WTC11 (cell line): Measurements from ENCODE around the gene TTC24. TPM values are rescaled to one million over a fixed set of nuclear protein-coding genes. Genes with fewer than 3 reads are reported as not detected.

Experiments
- ATAC-seq: fragments of 200-7000 bp; cut with Tn5 transposase; 2 replicates; pipeline ENCODE4 v1.10.0; 2021; ENCODE audit warnings: mild to moderate bottlenecking, moderate library complexity
- CTCF ChIA-PET: fragments of 300-600 bp; sonication (Branson Sonifier 250); formaldehyde crosslinking; loops from one replicate; lab custom pipeline; 2021; ENCODE audit warnings: antibody characterized with exemption; lab: Charles Lee
- POLR2A ChIA-PET: fragments of 350-600 bp; sonication (Branson Sonifier 250); formaldehyde crosslinking; loops from one replicate; lab custom pipeline; 2021; ENCODE audit warnings: antibody characterized with exemption; lab: Charles Lee
- DNase-seq: peaks from one replicate; pipeline ENCODE4 v3.0.0; 2021; ENCODE audit warnings: low spot score
- H3K27ac Mint-ChIP-seq: 2 replicates; pipeline ENCODE4 v1.8.0; 2021; ENCODE audit warnings: mixed read lengths
- H3K27me3 Mint-ChIP-seq: 2 replicates; pipeline ENCODE4 v1.8.0; 2021; ENCODE audit warnings: low read depth, mild to moderate bottlenecking, moderate library complexity, mixed read lengths
- H3K36me3 Mint-ChIP-seq: 2 replicates; pipeline ENCODE4 v1.8.0; 2021; ENCODE audit warnings: mixed read lengths
- H3K4me1 Mint-ChIP-seq: 2 replicates; pipeline ENCODE4 v1.8.0; 2022; ENCODE audit warnings: mixed read lengths
- H3K4me3 Mint-ChIP-seq: 2 replicates; pipeline ENCODE4 v1.8.0; 2021; ENCODE audit warnings: mild to moderate bottlenecking, moderate library complexity, mixed read lengths
- H3K9me3 Mint-ChIP-seq: 2 replicates; pipeline ENCODE4 v1.8.0; 2021; ENCODE audit warnings: mixed read lengths
- ATF1 ChIP-seq: sonication (generic); formaldehyde crosslinking; IDR thresholded peaks from 2 replicates; pipeline ENCODE4 v1.8.1; 2023; ENCODE audit warnings: mild to moderate bottlenecking, moderate library complexity, missing genetic modification reagents
- CREM ChIP-seq: sonication (generic); formaldehyde crosslinking; IDR thresholded peaks from 2 replicates; pipeline ENCODE4 v1.8.1; 2022; ENCODE audit warnings: mild to moderate bottlenecking, missing genetic modification reagents, moderate library complexity
- GABPB1 ChIP-seq: sonication (generic); formaldehyde crosslinking; IDR thresholded peaks from 2 replicates; pipeline ENCODE4 v1.8.1; 2023; ENCODE audit warnings: mild to moderate bottlenecking, missing genetic modification reagents
- IRF1 ChIP-seq: sonication (generic); formaldehyde crosslinking; IDR thresholded peaks from 2 replicates; pipeline ENCODE4 v1.8.0; 2023; ENCODE audit warnings: missing genetic modification reagents
- IRF2 ChIP-seq: sonication (generic); formaldehyde crosslinking; IDR thresholded peaks from 2 replicates; pipeline ENCODE4 v1.8.0; 2022; ENCODE audit warnings: low read depth, missing genetic modification reagents, borderline replicate concordance
- MLX ChIP-seq: sonication (generic); formaldehyde crosslinking; IDR thresholded peaks from 2 replicates; pipeline ENCODE4 v1.8.1; 2023; ENCODE audit warnings: mild to moderate bottlenecking, missing genetic modification reagents, moderate library complexity
- MYBL2 ChIP-seq: sonication (generic); formaldehyde crosslinking; IDR thresholded peaks from 2 replicates; pipeline ENCODE4 v1.8.1; 2023; ENCODE audit warnings: mild to moderate bottlenecking, moderate library complexity, missing genetic modification reagents
- PRRX2 ChIP-seq: fragments of 250-450 bp; sonication (Bioruptor Pico); IDR thresholded peaks from 2 replicates; pipeline ENCODE4 v1.8.0; 2021; ENCODE audit warnings: mild to moderate bottlenecking
- SMAD4 ChIP-seq: sonication (generic); formaldehyde crosslinking; IDR thresholded peaks from 2 replicates; pipeline ENCODE4 v1.8.0; 2022; ENCODE audit warnings: mild to moderate bottlenecking, missing genetic modification reagents
- SOX15 ChIP-seq: fragments of 250-450 bp; sonication (Bioruptor Pico); IDR thresholded peaks from 2 replicates; pipeline ENCODE4 v1.9.0; 2021; ENCODE audit warnings: mild to moderate bottlenecking
- STAT6 ChIP-seq: sonication (generic); formaldehyde crosslinking; conservative IDR thresholded peaks from 2 replicates; pipeline ENCODE4 v1.8.1; 2023; ENCODE audit warnings: mild to moderate bottlenecking, low read depth, missing genetic modification reagents, moderate library complexity
- ZBTB21 ChIP-seq: sonication (generic); formaldehyde crosslinking; IDR thresholded peaks from 2 replicates; pipeline ENCODE4 v1.8.1; 2023; ENCODE audit warnings: mild to moderate bottlenecking, missing genetic modification reagents, borderline replicate concordance
- ZNF232 ChIP-seq: sonication (generic); formaldehyde crosslinking; IDR thresholded peaks from 2 replicates; pipeline ENCODE4 v1.8.0; 2022; ENCODE audit warnings: mild to moderate bottlenecking, missing genetic modification reagents
- ZNF416 ChIP-seq: fragments of 250-450 bp; sonication (Bioruptor Pico); IDR thresholded peaks from 2 replicates; pipeline ENCODE4 v1.9.0; 2021; ENCODE audit warnings: mild to moderate bottlenecking, inconsistent platforms
- total RNA-seq: library from RNA; stranded (reverse); gene quantifications from 3 replicates; pipeline ENCODE4 v1.2.3, GENCODE V29; 2021
- TF ChIP-seq, protein P1 (sequence below): sonication (generic); formaldehyde crosslinking; IDR thresholded peaks from 2 replicates; pipeline ENCODE4 v1.8.1; 2023; ENCODE audit warnings: mild to moderate bottlenecking, missing genetic modification reagents
- TF ChIP-seq, protein P2 (sequence below): fragments of 250-450 bp; sonication (Bioruptor Pico); IDR thresholded peaks from 2 replicates; pipeline ENCODE4 v1.9.0; 2021; ENCODE audit warnings: moderate library complexity, mild to moderate bottlenecking, inconsistent platforms, borderline replicate concordance

TTC24 gene
- total RNA-seq, 1 experiment from 2014 or later = 0.20 TPM

- TF ChIP-seq, protein P1, sequence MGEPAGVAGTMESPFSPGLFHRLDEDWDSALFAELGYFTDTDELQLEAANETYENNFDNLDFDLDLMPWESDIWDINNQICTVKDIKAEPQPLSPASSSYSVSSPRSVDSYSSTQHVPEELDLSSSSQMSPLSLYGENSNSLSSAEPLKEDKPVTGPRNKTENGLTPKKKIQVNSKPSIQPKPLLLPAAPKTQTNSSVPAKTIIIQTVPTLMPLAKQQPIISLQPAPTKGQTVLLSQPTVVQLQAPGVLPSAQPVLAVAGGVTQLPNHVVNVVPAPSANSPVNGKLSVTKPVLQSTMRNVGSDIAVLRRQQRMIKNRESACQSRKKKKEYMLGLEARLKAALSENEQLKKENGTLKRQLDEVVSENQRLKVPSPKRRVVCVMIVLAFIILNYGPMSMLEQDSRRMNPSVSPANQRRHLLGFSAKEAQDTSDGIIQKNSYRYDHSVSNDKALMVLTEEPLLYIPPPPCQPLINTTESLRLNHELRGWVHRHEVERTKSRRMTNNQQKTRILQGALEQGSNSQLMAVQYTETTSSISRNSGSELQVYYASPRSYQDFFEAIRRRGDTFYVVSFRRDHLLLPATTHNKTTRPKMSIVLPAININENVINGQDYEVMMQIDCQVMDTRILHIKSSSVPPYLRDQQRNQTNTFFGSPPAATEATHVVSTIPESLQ = no peak
- TF ChIP-seq STAT6 (CRISPR knock-in tag) (no peak), GABPB1 (CRISPR knock-in tag) (no peak), MYBL2 (CRISPR knock-in tag) (no peak)
- TF ChIP-seq, all 79 proteins: peak for 0
These were observed 49.5 kb upstream of the TTC24 start (continued) for GRCh38 chr1:156530006-156530405.

- H3K36me3 Mint-ChIP-seq = peaks cover 44% of the 10 kb centered on the region
- H3K4me1 Mint-ChIP-seq = no peaks in the 10 kb centered on the region
- H3K27me3 Mint-ChIP-seq = no peaks in the 10 kb centered on the region
- CTCF ChIA-PET = interaction anchor here (1.0 to 2.2 kb wide), 4 partner anchors 31 to 76 kb away, joined by 3 to 18 read pairs (median 4); no protein-coding TSS in a partner anchor
- ATAC-seq (no peak), DNase-seq (no peak)
- POLR2A ChIA-PET = no interaction called here
- H3K27ac Mint-ChIP-seq = no peak overlapping the region
- TF ChIP-seq ZNF416 (no peak), ZNF232 (CRISPR knock-in tag) (no peak), ATF1 (CRISPR knock-in tag) (no peak), CREM (CRISPR knock-in tag) (no peak), IRF2 (CRISPR knock-in tag) (no peak), SOX15 (CRISPR knock-in tag) (no peak), IRF1 (no peak), SMAD4 (CRISPR knock-in tag) (no peak), ZBTB21 (no peak), MLX (CRISPR knock-in tag) (no peak), PRRX2 (CRISPR knock-in tag) (no peak)
- TF ChIP-seq, protein P2, sequence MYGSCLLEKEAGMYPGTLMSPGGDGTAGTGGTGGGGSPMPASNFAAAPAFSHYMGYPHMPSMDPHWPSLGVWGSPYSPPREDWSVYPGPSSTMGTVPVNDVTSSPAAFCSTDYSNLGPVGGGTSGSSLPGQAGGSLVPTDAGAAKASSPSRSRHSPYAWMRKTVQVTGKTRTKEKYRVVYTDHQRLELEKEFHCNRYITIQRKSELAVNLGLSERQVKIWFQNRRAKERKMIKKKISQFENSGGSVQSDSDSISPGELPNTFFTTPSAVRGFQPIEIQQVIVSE (CRISPR knock-in tag) = no peak
- TF ChIP-seq, protein P1 = no peak
- no peak overlapping the region for H3K4me3 Mint-ChIP-seq
- H3K9me3 Mint-ChIP-seq = no peaks in the 10 kb centered on the region
These were observed 47.1 kb upstream of the TTC24 start for GRCh38 chr1:156532374-156532773.
